Immature natural killer cell (primary cell): ENCODE data around the gene TMEM207. TPM values are rescaled to one million over a fixed set of nuclear protein-coding genes. Genes with fewer than 3 reads are reported as not detected.

Experiments used
- DNase-seq, 3 donors: peaks; one replicate each; pipeline ENCODE4 v3.0.0; 2022; ENCODE audit warnings: mixed read lengths in 1 of 3
- H3K27ac Mint-ChIP-seq, 6 donors: one replicate each; pipeline ENCODE4 v1.8.0; 2020; ENCODE audit warnings: mixed read lengths in 6 of 6, mild to moderate bottlenecking in 5 of 6, inconsistent platforms in 4 of 6, moderate library complexity in 3 of 6
- H3K27me3 Mint-ChIP-seq, 3 donors: one replicate each; pipeline ENCODE4 v1.8.0; 2020 to 2021; ENCODE audit warnings: low read depth in 3 of 3, mild to moderate bottlenecking in 3 of 3, mixed read lengths in 3 of 3, moderate library complexity in 3 of 3, inconsistent platforms in 1 of 3
- H3K36me3 Mint-ChIP-seq, 3 donors: one replicate each; pipeline ENCODE4 v1.8.0; 2020; ENCODE audit warnings: mixed read lengths in 3 of 3, inconsistent platforms in 2 of 3, mild to moderate bottlenecking in 2 of 3
- H3K4me1 Mint-ChIP-seq, 2 donors: one replicate each; pipeline ENCODE4 v1.8.0; 2020; ENCODE audit warnings: inconsistent platforms in 2 of 2, mild to moderate bottlenecking in 2 of 2, mixed read lengths in 2 of 2, moderate library complexity in 1 of 2
- H3K4me3 Mint-ChIP-seq, 5 donors: one replicate each; pipeline ENCODE4 v1.8.0; 2020; ENCODE audit warnings: mild to moderate bottlenecking in 5 of 5, mixed read lengths in 5 of 5, inconsistent platforms in 3 of 5, moderate library complexity in 3 of 5
- H3K9me3 Mint-ChIP-seq, 6 donors: one replicate each; pipeline ENCODE4 v1.8.0; 2020; ENCODE audit warnings: mild to moderate bottlenecking in 6 of 6, mixed read lengths in 6 of 6, inconsistent platforms in 4 of 6, moderate library complexity in 3 of 6
- polyA plus RNA-seq, 3 donors: library from polyadenylated mRNA; unstranded; fragments of 300-500 nt; fragmentation: Illumina TruSeq; gene quantifications; one replicate each; pipeline ENCODE4 v1.2.3, GENCODE V29; 2021

TMEM207 gene
- not detected for polyA plus RNA-seq

DNA sequence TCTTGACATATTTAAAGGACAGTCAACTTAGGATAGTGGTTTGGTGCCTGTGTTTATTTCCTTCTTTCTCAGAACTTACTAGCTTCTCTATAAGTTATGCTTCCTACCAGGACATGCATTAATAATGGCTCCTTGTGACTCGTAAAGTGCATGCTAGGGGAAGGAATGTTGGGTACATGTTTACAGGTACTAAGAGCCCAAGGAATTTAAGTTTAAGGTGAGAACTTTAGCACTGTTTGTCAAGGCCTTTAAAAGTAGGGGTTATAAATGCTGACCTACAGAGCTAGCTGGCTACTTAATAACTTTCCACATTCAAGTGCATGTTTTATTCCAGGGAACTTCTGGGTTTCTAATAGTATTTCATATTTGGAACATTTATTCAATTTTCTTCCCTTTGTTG is at the start of gene TMEM207:
TMEM207 (minus strand) TSS at position 101 of the 400 bp plus-strand sequence; CDS start at position 9, 92 bp downstream.
- Mint-ChIP-seq H3K9me3 (peaks cover 0 to 3% (median 0%) of the 10 kb centered on the region in 6 donors), H3K4me3 (no peak within 1 kb of the TSS), H3K27ac (no peak within 1 kb of the TSS), H3K27me3 (peaks cover 0 to 9% (median 5%) of the 10 kb centered on the region in 3 donors), H3K4me1 (peaks cover 0 to 3% of the 10 kb centered on the region in 2 donors), H3K36me3 (no peaks in the 10 kb centered on the region)
- DNase-seq, result no peak

DNA sequence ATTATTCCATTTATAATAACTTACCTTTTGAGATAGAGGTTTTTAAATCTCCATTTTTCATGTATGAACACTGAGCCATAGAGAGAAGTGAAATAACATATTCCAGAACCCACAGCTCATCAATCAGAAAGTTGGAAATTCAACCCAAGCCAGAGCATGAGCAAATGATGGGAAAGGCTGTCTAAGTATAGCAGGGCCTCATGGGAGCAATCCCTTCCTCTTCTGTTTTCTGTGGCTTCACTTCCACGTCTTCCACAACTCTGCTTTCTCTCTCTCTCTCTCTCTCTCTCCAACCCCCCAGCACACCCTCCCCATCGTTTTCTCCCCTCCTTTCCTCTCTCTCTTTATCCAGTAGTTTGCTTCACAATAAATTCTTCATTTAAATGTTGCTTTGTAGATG is 49.4 kb upstream of the TMEM207 start:
- no peaks in the 10 kb centered on the region for H3K4me1 Mint-ChIP-seq
- DNase-seq, result no peak
- H3K9me3 Mint-ChIP-seq, result peaks cover 0 to 6% (median 0%) of the 10 kb centered on the region in 6 donors
- H3K27ac Mint-ChIP-seq, result no peak overlapping the region
- H3K4me3 Mint-ChIP-seq, result no peak overlapping the region
- no peaks in the 10 kb centered on the region for H3K36me3 Mint-ChIP-seq
- H3K27me3 Mint-ChIP-seq, result peaks cover 10 to 21% (median 13%) of the 10 kb centered on the region in 3 donors

DNA sequence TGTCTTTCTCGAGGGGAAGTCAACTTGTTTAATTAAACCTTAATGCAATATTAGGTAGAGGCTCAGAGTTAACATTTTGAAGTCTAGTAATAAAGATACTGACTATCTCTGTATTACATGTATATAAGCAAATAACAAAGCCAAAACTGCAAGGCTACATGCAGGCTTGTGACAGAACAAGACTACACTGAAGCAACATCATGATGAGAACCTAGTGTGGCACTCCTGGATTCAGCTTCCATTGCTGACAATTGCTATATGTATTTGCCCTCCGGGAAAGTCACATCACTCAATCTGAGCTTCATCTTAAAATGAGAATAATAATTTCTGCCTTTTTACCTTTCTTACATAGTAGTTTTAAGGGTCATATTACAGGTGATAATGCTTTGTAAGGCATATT is 48.6 kb upstream of the TMEM207 start:
- Mint-ChIP-seq H3K27me3 (peaks cover 10 to 24% (median 13%) of the 10 kb centered on the region in 3 donors), H3K4me1 (no peaks in the 10 kb centered on the region)

DNA sequence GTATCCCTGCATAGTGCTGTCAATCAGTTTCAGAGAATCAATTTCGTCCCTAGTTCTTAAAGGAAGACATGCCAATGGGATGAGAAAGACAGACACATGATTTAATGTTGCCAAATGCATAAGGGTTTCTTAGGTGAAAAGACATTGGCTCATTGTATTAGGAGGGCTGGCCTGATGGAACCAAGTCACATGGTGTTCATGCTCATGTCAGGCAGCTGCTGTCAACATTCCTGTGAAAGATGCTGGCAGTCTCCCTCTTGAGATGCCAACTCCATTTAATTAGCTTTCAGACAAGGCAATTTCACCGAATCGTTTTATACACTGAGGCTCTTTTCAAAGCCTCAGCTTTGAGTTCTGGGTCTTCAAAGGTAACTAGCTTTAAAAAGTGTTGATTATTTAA is 48.1 kb upstream of the TMEM207 start:
- Mint-ChIP-seq H3K4me1 (no peaks in the 10 kb centered on the region), H3K27me3 (peaks cover 10 to 19% (median 13%) of the 10 kb centered on the region in 3 donors), H3K27ac (no peak overlapping the region), H3K9me3 (peaks cover 0 to 4% (median 0%) of the 10 kb centered on the region in 6 donors), H3K4me3 (no peak overlapping the region), H3K36me3 (no peaks in the 10 kb centered on the region)
- DNase-seq, result no peak

More for the DNA sequence above, 48.6 kb upstream of the TMEM207 start:
- Mint-ChIP-seq H3K27ac (no peak overlapping the region), H3K4me3 (no peak overlapping the region), H3K9me3 (peaks cover 0 to 6% (median 0%) of the 10 kb centered on the region in 6 donors), H3K36me3 (no peaks in the 10 kb centered on the region)
- no peak for DNase-seq

DNA sequence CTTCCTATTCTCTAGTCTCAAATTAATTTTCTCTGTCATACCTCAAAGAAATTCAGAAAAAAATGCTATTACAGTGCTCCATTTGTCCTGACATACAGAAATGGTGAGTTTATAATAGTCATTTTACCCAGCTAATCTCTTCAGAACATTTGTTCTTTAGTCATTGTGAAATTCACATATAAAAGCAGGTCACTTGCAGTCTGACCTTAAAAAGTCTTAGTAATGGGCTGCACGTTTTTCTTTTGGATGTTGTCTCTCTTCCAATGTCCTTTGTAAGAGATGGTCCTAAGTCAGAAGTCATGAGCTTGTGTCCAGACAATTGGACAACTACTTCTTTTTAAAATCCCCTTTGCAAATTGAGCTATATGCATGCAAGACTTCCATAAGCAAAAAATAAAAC is 47.2 kb upstream of the TMEM207 start:
- DNase-seq, result no peak
- no peak overlapping the region for H3K27ac Mint-ChIP-seq
- H3K9me3 Mint-ChIP-seq, result peaks cover 0 to 4% (median 0%) of the 10 kb centered on the region in 6 donors
- no peaks in the 10 kb centered on the region for H3K36me3 Mint-ChIP-seq
- H3K4me3 Mint-ChIP-seq, result no peak overlapping the region
- H3K4me1 Mint-ChIP-seq, result no peaks in the 10 kb centered on the region
- H3K27me3 Mint-ChIP-seq, result peaks cover 10 to 18% (median 14%) of the 10 kb centered on the region in 3 donors

DNA sequence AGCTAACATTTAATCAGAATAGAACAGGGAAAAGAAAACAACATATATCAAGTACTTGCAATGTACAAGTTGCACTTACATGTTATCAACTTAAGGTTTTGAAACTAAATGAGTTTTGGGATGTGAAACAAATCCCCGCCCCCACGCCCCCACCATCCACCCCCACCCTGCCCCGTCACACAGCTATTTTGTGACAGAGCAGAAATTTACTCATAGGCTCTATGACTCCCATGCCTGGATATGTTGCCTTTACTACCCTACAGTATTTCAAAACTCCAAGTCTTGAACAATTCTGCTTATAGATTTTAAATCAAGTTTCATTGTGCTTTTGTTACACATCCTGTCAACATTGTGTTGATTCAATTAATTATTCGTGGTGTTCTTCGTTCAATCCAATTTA is 46.1 kb upstream of the TMEM207 start:
- H3K27me3 Mint-ChIP-seq, result peaks cover 10 to 18% (median 14%) of the 10 kb centered on the region in 3 donors
- DNase-seq, result no peak
- H3K9me3 Mint-ChIP-seq, result peaks cover 0 to 4% (median 0%) of the 10 kb centered on the region in 6 donors
- H3K27ac Mint-ChIP-seq, result no peak overlapping the region
- no peaks in the 10 kb centered on the region for H3K36me3 Mint-ChIP-seq
- no peak overlapping the region for H3K4me3 Mint-ChIP-seq
- H3K4me1 Mint-ChIP-seq, result no peaks in the 10 kb centered on the region

DNA sequence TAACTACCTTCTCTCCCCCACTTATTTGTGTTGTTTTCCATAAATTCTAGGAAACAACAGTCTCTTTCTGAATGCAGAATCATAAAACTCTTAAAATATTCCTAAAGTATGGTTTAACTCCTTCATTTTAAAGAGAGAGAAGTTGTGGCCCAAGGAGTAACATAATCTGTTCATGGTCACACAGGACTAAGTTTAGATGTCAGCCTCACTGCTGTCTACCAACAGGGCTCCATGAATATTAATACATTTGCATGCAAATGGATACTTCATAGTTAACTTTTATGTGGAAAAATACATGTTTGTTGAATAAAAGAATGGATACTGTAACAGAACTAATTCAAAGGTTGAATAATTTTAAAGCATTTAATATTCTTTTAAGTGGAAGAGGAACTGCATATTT is 45.7 kb upstream of the TMEM207 start:
- peaks cover 7 to 20% (median 14%) of the 10 kb centered on the region in 3 donors for H3K27me3 Mint-ChIP-seq
- DNase-seq, result no peak

DNA sequence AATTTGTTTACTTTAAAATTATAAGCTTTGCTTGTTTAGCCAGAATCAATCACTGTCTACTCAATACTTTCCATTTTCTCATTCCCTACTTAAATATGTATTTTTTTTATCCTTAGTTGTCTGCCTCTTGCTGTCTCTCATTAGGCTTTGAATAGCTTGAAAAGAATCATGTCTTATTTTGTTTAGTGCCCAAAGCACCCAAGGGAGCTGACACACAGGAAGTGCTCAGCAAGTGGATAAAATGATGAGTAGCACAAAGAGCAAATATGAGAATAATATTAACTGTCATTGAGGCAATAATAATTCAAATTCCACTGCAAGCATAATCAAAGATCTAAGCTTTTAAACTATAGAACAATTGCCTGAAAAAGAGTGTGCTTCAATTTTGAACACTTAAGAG is 45.2 kb upstream of the TMEM207 start:
- H3K4me3 Mint-ChIP-seq, result no peak overlapping the region
- peaks cover 0 to 4% (median 0%) of the 10 kb centered on the region in 6 donors for H3K9me3 Mint-ChIP-seq
- no peaks in the 10 kb centered on the region for H3K4me1 Mint-ChIP-seq
- DNase-seq, result no peak
- H3K27ac Mint-ChIP-seq, result no peak overlapping the region
- H3K27me3 Mint-ChIP-seq, result peaks cover 7 to 20% (median 14%) of the 10 kb centered on the region in 3 donors
- H3K36me3 Mint-ChIP-seq, result no peaks in the 10 kb centered on the region

More for the DNA sequence above, 45.7 kb upstream of the TMEM207 start:
- no peak overlapping the region for H3K4me3 Mint-ChIP-seq
- H3K36me3 Mint-ChIP-seq, result no peaks in the 10 kb centered on the region
- no peaks in the 10 kb centered on the region for H3K4me1 Mint-ChIP-seq
- no peak overlapping the region for H3K27ac Mint-ChIP-seq
- peaks cover 0 to 4% (median 0%) of the 10 kb centered on the region in 6 donors for H3K9me3 Mint-ChIP-seq

DNA sequence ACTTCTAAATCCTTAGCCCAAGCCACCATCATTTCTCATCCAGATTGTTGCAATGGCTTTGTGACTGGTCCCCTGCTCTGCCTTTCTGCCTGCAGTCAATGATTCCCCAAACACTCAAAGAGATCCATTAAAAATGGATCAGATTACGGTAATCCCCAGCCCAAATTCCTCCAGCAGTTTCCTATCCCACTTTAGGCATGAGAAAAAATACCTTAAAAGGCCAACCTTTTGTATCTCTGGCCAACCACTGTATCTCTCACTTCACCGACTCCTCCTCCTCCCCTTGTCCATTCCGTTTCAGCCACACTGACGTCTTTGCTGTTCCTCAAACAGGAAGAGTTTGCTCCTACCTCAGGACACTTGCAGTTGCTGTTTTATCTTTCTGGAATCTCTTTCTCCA is 43.3 kb upstream of the TMEM207 start:
- no peak overlapping the region for H3K4me3 Mint-ChIP-seq
- H3K9me3 Mint-ChIP-seq, result peaks cover 0 to 4% (median 0%) of the 10 kb centered on the region in 6 donors
- no peak overlapping the region for H3K27ac Mint-ChIP-seq
- no peaks in the 10 kb centered on the region for H3K4me1 Mint-ChIP-seq
- peaks cover 4 to 14% (median 9%) of the 10 kb centered on the region in 3 donors for H3K27me3 Mint-ChIP-seq
- no peaks in the 10 kb centered on the region for H3K36me3 Mint-ChIP-seq
- no peak for DNase-seq

DNA sequence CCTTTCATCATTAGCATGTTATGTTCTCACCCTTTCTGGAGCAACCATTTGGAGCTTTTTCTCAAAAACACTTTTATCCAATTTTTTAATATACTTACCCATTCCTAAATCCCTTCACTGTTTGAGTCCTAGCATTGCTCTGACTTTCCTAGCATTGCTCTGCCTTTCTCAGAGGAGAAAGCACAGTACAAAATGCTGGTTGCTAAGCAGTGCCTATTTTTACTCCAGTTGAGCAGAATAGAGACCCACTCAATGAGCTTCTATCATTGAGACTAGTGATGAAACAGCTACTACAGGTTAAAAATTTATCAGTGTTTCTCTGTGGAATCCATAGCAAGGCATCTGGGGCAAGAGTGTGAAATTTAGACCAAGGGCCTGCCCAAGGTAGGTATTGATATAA is 42.4 kb upstream of the TMEM207 start:
- no peaks in the 10 kb centered on the region for H3K4me1 Mint-ChIP-seq
- no peak overlapping the region for H3K27ac Mint-ChIP-seq
- peaks cover 4 to 14% (median 9%) of the 10 kb centered on the region in 3 donors for H3K27me3 Mint-ChIP-seq
- DNase-seq, result no peak
- no peak overlapping the region for H3K4me3 Mint-ChIP-seq
- peaks cover 0 to 4% (median 0%) of the 10 kb centered on the region in 6 donors for H3K9me3 Mint-ChIP-seq
- H3K36me3 Mint-ChIP-seq, result no peaks in the 10 kb centered on the region

DNA sequence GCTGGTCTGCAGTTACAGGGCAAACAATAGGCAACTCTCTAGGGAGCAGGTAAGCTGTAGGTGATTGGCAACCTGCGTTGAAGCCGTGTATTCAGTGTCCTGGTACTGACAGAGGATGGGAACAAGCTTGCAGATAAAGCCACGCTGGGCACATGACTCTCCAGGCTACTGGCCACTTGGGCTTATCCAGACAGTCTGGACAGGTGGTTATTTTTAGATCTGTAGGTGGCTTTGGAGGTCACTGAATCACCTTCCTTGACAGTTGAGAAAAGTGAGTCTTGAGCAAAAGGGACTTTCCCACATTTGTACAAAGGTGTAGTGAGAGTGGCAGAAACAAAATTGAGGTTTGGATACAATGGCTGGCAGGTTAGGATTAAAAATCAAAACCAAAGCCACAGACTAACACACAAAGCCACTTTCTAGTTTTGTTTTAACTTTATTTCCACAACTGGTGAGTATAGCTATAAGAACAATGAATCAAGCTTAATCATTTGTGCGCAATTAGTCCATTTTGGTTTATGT is 41.9 kb upstream of the TMEM207 start:
- no peaks in the 10 kb centered on the region for H3K36me3 Mint-ChIP-seq
- no peaks in the 10 kb centered on the region for H3K9me3 Mint-ChIP-seq
- DNase-seq, result no peak
- peaks cover 4 to 14% (median 6%) of the 10 kb centered on the region in 3 donors for H3K27me3 Mint-ChIP-seq
- no peak overlapping the region for H3K27ac Mint-ChIP-seq
- no peak overlapping the region for H3K4me3 Mint-ChIP-seq
- H3K4me1 Mint-ChIP-seq, result no peaks in the 10 kb centered on the region

DNA sequence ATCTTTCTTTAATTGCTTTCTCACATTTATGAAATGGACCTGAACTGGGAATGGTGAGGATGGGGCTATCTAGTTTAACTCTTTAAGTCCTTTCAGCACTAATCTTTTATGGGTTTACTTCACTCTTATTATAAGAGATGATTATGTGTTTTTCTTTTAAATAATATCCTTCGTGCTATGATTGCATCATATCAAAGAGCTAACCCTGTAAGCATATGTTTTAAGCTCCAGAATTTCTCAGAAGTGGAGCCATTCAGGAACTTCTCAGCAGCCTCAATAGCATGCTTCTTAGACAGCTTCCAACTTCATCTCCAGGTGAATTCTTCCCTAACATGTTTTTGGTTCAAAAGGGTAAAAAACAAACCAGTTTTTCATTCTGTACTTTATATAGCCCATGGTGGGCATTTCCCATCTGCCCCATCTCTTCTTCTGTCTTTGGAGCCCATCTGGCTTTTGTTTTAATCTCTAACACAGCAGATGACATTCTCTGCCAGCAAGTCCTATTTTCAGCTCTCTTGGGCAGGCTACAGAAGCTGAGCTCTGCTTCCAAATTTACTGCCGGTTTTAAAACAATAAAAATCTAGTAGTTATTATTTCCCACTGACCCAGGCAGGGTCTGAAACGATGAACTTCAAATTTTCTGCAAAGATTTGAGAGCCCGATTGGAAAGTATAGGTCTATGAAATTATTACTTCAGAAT is 37.4 kb upstream of the TMEM207 start:
- H3K9me3 Mint-ChIP-seq, result no peaks in the 10 kb centered on the region
- no peak overlapping the region for H3K4me3 Mint-ChIP-seq
- H3K4me1 Mint-ChIP-seq, result no peaks in the 10 kb centered on the region
- no peaks in the 10 kb centered on the region for H3K36me3 Mint-ChIP-seq
- no peak for DNase-seq
- peaks cover 2 to 12% (median 2%) of the 10 kb centered on the region in 3 donors for H3K27me3 Mint-ChIP-seq
- H3K27ac Mint-ChIP-seq, result no peak overlapping the region

DNA sequence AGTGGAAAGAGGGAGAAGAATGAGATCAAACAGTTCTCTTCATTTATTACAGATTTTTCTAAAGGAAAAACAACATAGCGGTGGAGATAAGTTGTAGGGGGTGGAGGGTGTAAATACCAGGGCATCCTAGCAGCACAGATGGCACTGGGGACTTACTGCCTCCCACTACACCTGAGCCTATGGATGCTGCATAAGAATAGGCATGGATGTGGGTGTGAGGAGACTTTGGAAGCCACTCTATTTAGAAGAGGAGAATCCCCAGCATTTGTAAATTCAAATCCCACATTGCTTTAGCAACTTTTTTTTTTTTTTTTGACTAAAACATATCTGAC is 36.8 kb upstream of the TMEM207 start:
- H3K27ac Mint-ChIP-seq, result no peak overlapping the region
- H3K9me3 Mint-ChIP-seq, result no peaks in the 10 kb centered on the region
- no peaks in the 10 kb centered on the region for H3K4me1 Mint-ChIP-seq
- H3K27me3 Mint-ChIP-seq, result peaks cover 2 to 12% (median 2%) of the 10 kb centered on the region in 3 donors
- no peak for DNase-seq
- no peaks in the 10 kb centered on the region for H3K36me3 Mint-ChIP-seq
- no peak overlapping the region for H3K4me3 Mint-ChIP-seq

DNA sequence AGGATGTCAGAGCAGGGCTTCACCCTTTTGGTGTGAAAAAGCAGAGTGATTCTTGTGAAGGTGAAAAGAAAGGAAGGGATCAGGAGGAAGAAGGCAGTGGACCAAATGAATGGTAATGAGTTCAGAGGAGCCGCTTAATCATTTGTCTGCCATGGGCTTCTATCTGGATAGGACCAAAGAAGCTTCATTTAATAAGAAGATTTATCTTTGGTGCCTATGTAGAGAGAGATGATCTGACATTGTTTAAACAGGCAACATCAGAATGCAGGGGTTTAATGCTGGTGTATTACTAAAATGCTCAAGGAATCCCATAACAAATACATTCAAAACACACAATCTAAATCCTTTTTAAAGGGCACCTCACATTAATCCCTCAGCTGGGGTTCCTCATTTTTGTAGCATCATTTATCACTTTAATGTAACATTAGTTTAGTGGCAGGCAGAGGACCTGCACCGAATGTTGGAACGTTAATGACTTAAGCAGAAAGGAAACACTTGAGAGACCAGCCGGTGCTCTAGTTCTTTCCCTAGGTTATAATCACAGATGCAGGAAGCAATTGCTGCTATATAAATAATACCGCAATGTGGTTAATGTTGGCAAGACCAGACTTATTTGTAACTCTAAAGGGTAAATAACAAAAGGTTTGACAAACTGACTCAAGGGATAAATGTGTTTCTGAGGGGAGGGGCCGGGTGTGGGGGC is 36.3 kb upstream of the TMEM207 start:
- Mint-ChIP-seq H3K27me3 (peaks cover 2 to 12% (median 2%) of the 10 kb centered on the region in 3 donors), H3K4me1 (no peaks in the 10 kb centered on the region), H3K36me3 (no peaks in the 10 kb centered on the region), H3K4me3 (no peak overlapping the region), H3K27ac (no peak overlapping the region), H3K9me3 (no peaks in the 10 kb centered on the region)
- DNase-seq, result no peak
